Measurements from ENCODE around the gene METTL27.

DNA sequence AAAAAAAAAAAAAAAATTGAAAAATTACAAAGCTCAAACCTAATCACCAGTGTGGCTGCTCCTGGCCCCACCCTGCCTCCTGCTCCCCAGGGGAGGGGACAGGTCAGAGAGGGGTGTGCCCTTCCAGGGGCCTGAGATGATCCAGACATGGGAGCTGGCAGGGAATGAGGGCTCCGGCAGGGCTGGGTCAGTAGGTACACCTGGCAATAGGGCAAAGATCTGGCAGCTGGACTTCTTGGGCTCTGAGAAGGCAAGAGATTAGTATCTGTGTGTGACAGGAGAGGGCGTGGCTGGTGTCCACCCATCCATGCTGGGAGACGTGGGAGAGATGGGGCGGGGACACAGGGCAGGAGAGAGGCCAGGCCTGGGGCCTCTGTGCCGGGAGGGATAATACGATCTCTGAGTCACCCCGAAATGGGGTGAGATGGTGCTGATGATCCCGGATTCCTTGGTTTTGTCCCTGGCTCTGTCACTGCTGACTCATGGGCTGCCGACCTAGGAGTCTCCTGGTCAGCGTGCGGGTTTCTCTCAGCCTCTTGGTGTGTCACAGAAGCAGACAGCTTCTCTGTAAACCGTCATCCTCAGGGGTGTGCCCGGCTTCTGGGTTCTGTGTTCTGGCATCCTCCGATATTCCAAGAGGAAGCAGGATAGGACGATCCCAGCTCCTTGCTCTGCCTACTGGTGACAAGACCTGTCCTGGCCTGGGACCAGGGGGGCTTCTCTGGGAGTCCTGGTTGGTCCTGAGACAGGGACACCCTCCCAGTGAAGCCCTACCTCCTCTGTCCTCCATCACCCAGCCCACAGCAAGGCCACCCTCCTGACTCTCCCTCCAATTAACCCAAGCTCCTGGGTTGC, 19.8 kb downstream of the METTL27 start:
- TF ChIP-seq CTCF (IDR thresholded peaks at IDR 0.05; ENCODE audit: control extremely low read depth in 1 of 3, insufficient read depth in 1 of 3, low read depth in 1 of 3, low read length in 3 of 3) (no peak), BRCA1 (IDR thresholded peaks at IDR 0.05; ENCODE audit: low read depth, low read length) (no peak), ASH2L (IDR thresholded peaks at IDR 0.05; ENCODE audit: low read length) (no peak)

Data from H1 (cell line).